KOPT-K1 (cell line): ENCODE data around the gene NUCB2.
"Not testable (repeated sequence)": the region's sequence is repeated elsewhere in the genome, so short reads cannot be mapped to it uniquely, and the experiment has no call there.

Experiments used
- H3K27ac ChIP-seq: fragments of 200-600 bp; sonication (generic); 2 replicates; pipeline ENCODE4 v1.5.1; 2016; ENCODE audit warnings: antibody characterized with exemption, mild to moderate bottlenecking, low read depth, low read length; ENCODE audit not compliant: poor library complexity, severe bottlenecking
- H3K36me3 ChIP-seq: fragments of 200-600 bp; sonication (generic); 2 replicates; pipeline ENCODE4 v1.5.1; 2017; ENCODE audit warnings: antibody characterized with exemption, mild to moderate bottlenecking, low read length, moderate library complexity; ENCODE audit not compliant: insufficient read depth
- H3K9me3 ChIP-seq: fragments of 200-600 bp; sonication (generic); 2 replicates; pipeline ENCODE4 v1.5.1; 2017; ENCODE audit warnings: antibody characterized with exemption, low read length, mild to moderate bottlenecking; ENCODE audit not compliant: insufficient read depth, poor library complexity, severe bottlenecking

NUCB2 gene

GRCh38 chr11:17276236-17277023 is at the start of gene NUCB2:
Gene NUCB2 (plus strand): TSS chr11:17276739. CDS start chr11:17295324, 18,585 bp downstream.
- Histone ChIP-seq H3K36me3 (peaks cover 29% of the 10 kb centered on the region), H3K27ac (peak within 1 kb of the TSS; percentile 100), H3K9me3 (no peaks in the 10 kb centered on the region)

- H3K9me3 ChIP-seq, H3K36me3 ChIP-seq, H3K27ac ChIP-seq: not testable (repeated sequence)
Observed at GRCh38 chr11:17228186-17228925, 48.2 kb upstream of the NUCB2 start.

GRCh38 chr11:17229481-17230152 is 46.9 kb upstream of the NUCB2 start:
- no peaks in the 10 kb centered on the region for H3K36me3 ChIP-seq
- no peaks in the 10 kb centered on the region for H3K9me3 ChIP-seq
- H3K27ac ChIP-seq, result peak overlapping the region; percentile 56

- Histone ChIP-seq H3K9me3 (no peaks in the 10 kb centered on the region), H3K36me3 (no peaks in the 10 kb centered on the region), H3K27ac (peak overlapping the region; percentile 56)
Observed at GRCh38 chr11:17230867-17231851, 45.4 kb upstream of the NUCB2 start.

GRCh38 chr11:17233101-17233500 is 43.4 kb upstream of the NUCB2 start:
- Histone ChIP-seq H3K9me3 (no peaks in the 10 kb centered on the region), H3K36me3 (no peaks in the 10 kb centered on the region), H3K27ac (no peak overlapping the region)

GRCh38 chr11:17238377-17238776 is 38.2 kb upstream of the NUCB2 start:
- Histone ChIP-seq H3K9me3 (no peaks in the 10 kb centered on the region), H3K27ac (no peak overlapping the region)

GRCh38 chr11:17239927-17240326 is 36.6 kb upstream of the NUCB2 start:
- H3K36me3 ChIP-seq, H3K9me3 ChIP-seq: not testable (repeated sequence)
- H3K27ac ChIP-seq, result peak overlapping the region; percentile 32

More at GRCh38 chr11:17238377-17238776, 38.2 kb upstream of the NUCB2 start:
- no peaks in the 10 kb centered on the region for H3K36me3 ChIP-seq

- Histone ChIP-seq H3K27ac (no peak overlapping the region), H3K9me3 (no peaks in the 10 kb centered on the region), H3K36me3 (no peaks in the 10 kb centered on the region)
Observed at GRCh38 chr11:17240780-17241179, 35.8 kb upstream of the NUCB2 start.

- H3K27ac ChIP-seq, H3K9me3 ChIP-seq, H3K36me3 ChIP-seq: not testable (repeated sequence)
Observed at GRCh38 chr11:17242954-17243353, 33.6 kb upstream of the NUCB2 start.

GRCh38 chr11:17244046-17244445 is 32.5 kb upstream of the NUCB2 start:
- Histone ChIP-seq H3K36me3 (no peaks in the 10 kb centered on the region), H3K9me3 (no peaks in the 10 kb centered on the region), H3K27ac (peak overlapping the region; percentile 23)

- Histone ChIP-seq H3K27ac (no peak overlapping the region), H3K9me3 (no peaks in the 10 kb centered on the region), H3K36me3 (no peaks in the 10 kb centered on the region)
Observed at GRCh38 chr11:17250561-17251350, 25.8 kb upstream of the NUCB2 start.

GRCh38 chr11:17252704-17253103 is 23.8 kb upstream of the NUCB2 start:
- Histone ChIP-seq H3K36me3 (no peaks in the 10 kb centered on the region), H3K27ac (no peak overlapping the region), H3K9me3 (no peaks in the 10 kb centered on the region)

- H3K9me3 ChIP-seq, result no peaks in the 10 kb centered on the region
- H3K36me3 ChIP-seq, result no peaks in the 10 kb centered on the region
- no peak overlapping the region for H3K27ac ChIP-seq
Observed at GRCh38 chr11:17256512-17256911, 20.0 kb upstream of the NUCB2 start.

GRCh38 chr11:17257196-17257595 is 19.3 kb upstream of the NUCB2 start:
- H3K9me3 ChIP-seq, result no peaks in the 10 kb centered on the region
- no peaks in the 10 kb centered on the region for H3K36me3 ChIP-seq
- no peak overlapping the region for H3K27ac ChIP-seq
